HepG2 (cell line): ENCODE data around the gene VSNL1. TPM values are rescaled to one million over a fixed set of nuclear protein-coding genes. Genes with fewer than 3 reads are reported as not detected.

ENCODE experiments used
- ATAC-seq: fragments of 200-7000 bp; cut with Tn5 transposase; 3 replicates; pipeline ENCODE4 v1.9.1; 2020; ENCODE audit warnings: mild to moderate bottlenecking, moderate library complexity
- BruUV-seq: library from RNA; stranded (reverse); fragments of 400-500 nt; replicated peaks from 2 replicates; lab custom pipeline; 2021; lab: Mats Ljungman, UMichigan
- CTCF ChIA-PET: fragments of 300-600 bp; formaldehyde crosslinking; extraction: SDS; loops from one replicate; lab custom pipeline; 2021; ENCODE audit warnings: low total read pairs, inconsistent platforms, low intra/inter-chr PET ratio; lab: Yijun Ruan, JAX
- POLR2A ChIA-PET: fragments of 350-600 bp; sonication (Branson Sonifier 250); formaldehyde crosslinking; loops from one replicate; lab custom pipeline; 2020; ENCODE audit warnings: antibody characterized with exemption, inconsistent platforms; lab: Yijun Ruan, JAX
- DNase-seq: peaks from one replicate; pipeline ENCODE4 v3.0.0-alpha.2; 2015; ENCODE audit warnings: low spot score
- FAIRE-seq: peaks from 3 replicates; lab custom pipeline; 2011; peaks lifted over from hg19 to GRCh38; lab: Jason Lieb, UNC
- H2AFZ ChIP-seq: one replicate; pipeline ENCODE4 v1.6.1; 2011; ENCODE audit warnings: low read length, inconsistent platforms
- H3K27ac ChIP-seq: fragments of 300-600 bp; 3 replicates; pipeline ENCODE4 v1.8.0; 2011; ENCODE audit warnings: mixed run types, mild to moderate bottlenecking, mixed read lengths, low read length, inconsistent platforms; ENCODE audit not compliant: insufficient read depth; ENCODE audit errors: extremely low read length
- H3K27me3 ChIP-seq, 2 experiments: fragments of 200-600 bp in 1 of 2; 2 replicates in 1 of 2; 3 replicates in 1 of 2; pipeline versions ENCODE4 v1.6.0 to v1.8.0; 2011; ENCODE audit warnings: low read length in 2 of 2, mild to moderate bottlenecking in 2 of 2, moderate library complexity in 2 of 2, inconsistent platforms in 1 of 2; ENCODE audit not compliant: insufficient read depth in 2 of 2, control insufficient read depth in 1 of 2
- H3K36me3 ChIP-seq, 2 experiments: fragments of 200-600 bp in 1 of 2; replicated peaks in 1 of 2; 2 replicates in 1 of 2; 3 replicates in 1 of 2; pipeline versions ENCODE4 v1.5.1 to v1.8.0; 2011; ENCODE audit warnings: low read length in 2 of 2, inconsistent platforms in 1 of 2; ENCODE audit not compliant: insufficient read depth in 2 of 2, control insufficient read depth in 1 of 2
- H3K4me1 ChIP-seq: 2 replicates; pipeline ENCODE4 v1.5.1; 2012; ENCODE audit warnings: low read length, inconsistent platforms; ENCODE audit not compliant: insufficient read depth
- H3K4me2 ChIP-seq: 2 replicates; pipeline ENCODE4 v1.6.0; 2011; ENCODE audit warnings: low read depth, low read length, inconsistent platforms
- H3K4me3 ChIP-seq, 3 experiments: fragments of 200-600 bp in 1 of 3; sonication (generic), shearing (Covaris generic) in 1 of 3; replicated peaks in 1 of 3; 2 replicates each; pipeline ENCODE4 v1.5.1; 2011 to 2016; ENCODE audit warnings: low read length in 3 of 3, inconsistent platforms in 2 of 3, low read depth in 2 of 3, mild to moderate bottlenecking in 2 of 3, control low read depth in 1 of 3, mixed read lengths in 1 of 3; ENCODE audit not compliant: insufficient read depth in 1 of 3
- H3K79me2 ChIP-seq: one replicate; pipeline ENCODE4 v1.6.1; 2011; ENCODE audit warnings: low read length, inconsistent platforms; ENCODE audit not compliant: insufficient read depth
- H3K9ac ChIP-seq: 2 replicates; pipeline ENCODE4 v1.6.0; 2011; ENCODE audit warnings: mild to moderate bottlenecking, low read depth, low read length, inconsistent platforms; ENCODE audit not compliant: insufficient read depth
- H3K9me3 ChIP-seq: 2 replicates; pipeline ENCODE4 v1.5.1; 2012; ENCODE audit warnings: mild to moderate bottlenecking, low read length
- H4K20me1 ChIP-seq: 2 replicates; pipeline ENCODE4 v1.6.0; 2011; ENCODE audit warnings: inconsistent platforms, mild to moderate bottlenecking, low read length, moderate library complexity; ENCODE audit not compliant: insufficient read depth
- ATF1 ChIP-seq: IDR thresholded peaks from 2 replicates; pipeline ENCODE4 v1.6.1; 2016; ENCODE audit warnings: mild to moderate bottlenecking, control low read depth
- HOXA5 ChIP-seq: sonication (generic); formaldehyde crosslinking; IDR thresholded peaks from 2 replicates; pipeline ENCODE4 v1.4.0; 2020; ENCODE audit warnings: missing genetic modification reagents
- MAZ ChIP-seq, 2 experiments: sonication (generic) in 1 of 2; formaldehyde crosslinking in 1 of 2; IDR thresholded peaks; 2 replicates each; pipeline versions ENCODE4 v1.5.0 to v1.6.1; 2012 to 2020; ENCODE audit warnings: low read depth in 2 of 2, mild to moderate bottlenecking in 2 of 2, borderline replicate concordance in 1 of 2, improper control_type of control experiment in 1 of 2, low read length in 1 of 2, missing genetic modification reagents in 1 of 2, moderate library complexity in 1 of 2
- NR2F6 ChIP-seq, 2 experiments: IDR thresholded peaks; 2 replicates each; pipeline ENCODE4 v1.6.1; 2016; ENCODE audit warnings: antibody characterized with exemption in 1 of 2, mild to moderate bottlenecking in 1 of 2
- POLR2AphosphoS2 ChIP-seq: IDR thresholded peaks from 2 replicates; pipeline ENCODE4 v1.6.1; 2011; ENCODE audit warnings: low read depth, low read length, improper control_type of control experiment
- SOX6 ChIP-seq, 2 experiments: fragments of 450-650 bp in 1 of 2; sonication (generic) in 1 of 2; formaldehyde crosslinking in 1 of 2; IDR thresholded peaks; 2 replicates each; pipeline versions ENCODE4 v1.4.0 to v1.6.1; 2017 to 2020; ENCODE audit warnings: antibody characterized with exemption in 1 of 2, mild to moderate bottlenecking in 1 of 2, missing genetic modification reagents in 1 of 2
- ZBTB26 ChIP-seq: IDR thresholded peaks from 2 replicates; pipeline ENCODE4 v1.6.1; 2016; ENCODE audit warnings: missing compliant biosample characterization, missing genetic modification reagents, borderline replicate concordance
- ZBTB40 ChIP-seq, 2 experiments: fragments of 450-650 bp in 1 of 2; sonication (generic) in 1 of 2; formaldehyde crosslinking in 1 of 2; IDR thresholded peaks; 2 replicates each; pipeline versions ENCODE4 v1.6.1 to v1.8.0; 2016 to 2022; ENCODE audit warnings: antibody characterized with exemption in 1 of 2, mild to moderate bottlenecking in 1 of 2, missing genetic modification reagents in 1 of 2
- ZNF543 ChIP-seq: sonication (generic); formaldehyde crosslinking; IDR thresholded peaks from 2 replicates; pipeline ENCODE4 v1.4.0; 2020; ENCODE audit warnings: mild to moderate bottlenecking, missing genetic modification reagents
- ZNF569 ChIP-seq: sonication (generic); formaldehyde crosslinking; IDR thresholded peaks from 2 replicates; pipeline ENCODE4 v1.5.0; 2020; ENCODE audit warnings: mild to moderate bottlenecking, missing genetic modification reagents, moderate library complexity, borderline replicate concordance
- ZNF75D ChIP-seq: sonication (generic); formaldehyde crosslinking; IDR thresholded peaks from 2 replicates; pipeline ENCODE4 v1.8.1; 2023; ENCODE audit warnings: missing genetic modification reagents, mild to moderate bottlenecking, borderline replicate concordance
- WGBS: methylation state at CpG from one replicate; pipeline ENCODE4 v1.1.6; 2017; ENCODE audit warnings: low lambda C conversion rate; 5-methylcytosine and 5-hydroxymethylcytosine counted together
- in situ Hi-C: cut with HindIII; loops from 2 replicates; pipeline ENCODE4 v1.10.0; 2017; ENCODE audit warnings: low pct_unique_long_range_greater_than_20kb; ENCODE audit not compliant: extremely low pct_ligation_motif_present
- intact Hi-C: fragments of 100-400 bp; cut with micrococcal nuclease; formaldehyde crosslinking; loops from one replicate; pipeline ENCODE4 v1.10.0; 2022; ENCODE audit not compliant: unreplicated experiment
- polyA plus RNA-seq, 8 experiments: library from polyadenylated mRNA; depleted of rRNA in 3 of 8; stranded (reverse) in 7 of 8; unstranded in 1 of 8; fragments of >200 nt; fragmentation: Illumina TruSeq in 4 of 8; extraction: Trizol in 4 of 8; gene quantifications; 2 replicates each; pipeline versions ENCODE4 v1.2.1 to v1.2.3, GENCODE V29; 2011 to 2016; ENCODE audit warnings: low read depth in 4 of 8, missing spikeins in 1 of 8, mixed read lengths in 1 of 8; ENCODE audit not compliant: insufficient read depth in 1 of 8
- total RNA-seq, 5 experiments: library from RNA; depleted of rRNA; stranded (reverse); fragments of >200 nt; fragmentation: Illumina TruSeq; extraction: Trizol; gene quantifications; 2 replicates each; pipeline ENCODE4 v1.2.3, GENCODE V29; 2016; ENCODE audit warnings: low read depth in 1 of 5
- TF ChIP-seq, protein P1 (sequence below): sonication (generic); formaldehyde crosslinking; IDR thresholded peaks from 2 replicates; pipeline ENCODE4 v1.5.0; 2020; ENCODE audit warnings: mild to moderate bottlenecking, low read depth, missing genetic modification reagents, borderline replicate concordance

VSNL1 gene
- total and polyA plus RNA-seq, 2 of the 13 experiments (the other 11 are each of a cell fraction or from before 2014, with no cell fraction given) = 63.2 to 95.9 TPM

GRCh38 chr2:17547737-17548136 lies 7.2 kb downstream of the VSNL1 start:
- no peaks in the 10 kb centered on the region; a peak in 1 of 5 replicates for H3K27me3 ChIP-seq
- peaks cover 83% of the 10 kb centered on the region for H3K4me1 ChIP-seq
- no peak for FAIRE-seq
- peaks cover 96% of the 10 kb centered on the region for H3K79me2 ChIP-seq
- peak overlapping the region; percentile 97 for H3K4me2 ChIP-seq
- no peak for ATAC-seq
- BruUV-seq = no TSS peak
- H3K27ac ChIP-seq = peak overlapping the region; percentile 94
- ChIA-PET POLR2A (interaction anchor here (1.0 kb wide), 1 partner anchor 10 kb away, joined by 3 read pairs; no protein-coding TSS in a partner anchor), CTCF (no interaction called here)
- no peaks in the 10 kb centered on the region for H4K20me1 ChIP-seq
- peaks cover 7 to 9% of the 10 kb centered on the region in 2 experiments; a peak in 4 of 5 replicates for H3K36me3 ChIP-seq
- intact Hi-C loops (no loop called here), in situ Hi-C loops (loop anchor here (10.0 kb wide), 2 partner anchors 47 to 207 kb away; partner anchors contain the start of genes GEN1 and SMC6)
- DNase-seq = no peak
- no peaks in the 10 kb centered on the region for H3K9me3 ChIP-seq
- peak overlapping the region; percentile 57 for H3K9ac ChIP-seq
- peak overlapping the region in 1 of 3 experiments; percentile 50; a peak in 1 of 6 replicates for H3K4me3 ChIP-seq
- H2AFZ ChIP-seq = no peak overlapping the region
- WGBS = 71% methylated on average over 5 of the region's 5 CpGs
- TF ChIP-seq NR2F6 (IDR thresholded peaks at IDR 0.05) = no peak
- TF ChIP-seq NR2F6 (CRISPR knock-in tag; IDR thresholded peaks at IDR 0.05) = no peak
- TF ChIP-seq, protein P1, sequence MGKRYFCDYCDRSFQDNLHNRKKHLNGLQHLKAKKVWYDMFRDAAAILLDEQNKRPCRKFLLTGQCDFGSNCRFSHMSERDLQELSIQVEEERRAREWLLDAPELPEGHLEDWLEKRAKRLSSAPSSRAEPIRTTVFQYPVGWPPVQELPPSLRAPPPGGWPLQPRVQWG = no peak
- TF ChIP-seq ZNF569 = no peak
- TF ChIP-seq ATF1 (CRISPR knock-in tag) = no peak
- no peak for TF ChIP-seq POLR2AphosphoS2
- no peak for TF ChIP-seq SOX6 (IDR thresholded peaks at IDR 0.05)
- no peak for TF ChIP-seq SOX6 (CRISPR knock-in tag; IDR thresholded peaks at IDR 0.05)
- TF ChIP-seq ZBTB26 (CRISPR knock-in tag) = no peak
- no peak for TF ChIP-seq MAZ (IDR thresholded peaks at IDR 0.05; ENCODE audit: borderline replicate concordance, low read depth, low read length)
- TF ChIP-seq MAZ (CRISPR knock-in tag; IDR thresholded peaks at IDR 0.05; ENCODE audit: low read depth) = no peak
- no peak for TF ChIP-seq ZNF75D (CRISPR knock-in tag)
- TF ChIP-seq ZBTB40 (IDR thresholded peaks at IDR 0.05) = no peak
- no peak for TF ChIP-seq ZBTB40 (CRISPR knock-in tag; IDR thresholded peaks at IDR 0.05)
- TF ChIP-seq HOXA5 = no peak
- no peak for TF ChIP-seq ZNF543 (CRISPR knock-in tag)
